HG03064 (cell line): ENCODE measurements around the gene SYTL1.
"Not testable (repeated sequence)": the region's sequence is repeated elsewhere in the genome, so short reads cannot be mapped to it uniquely, and the experiment has no call there.

ENCODE experiments used
- ATAC-seq: cut with Tn5 transposase; IDR thresholded peaks from one replicate; pipeline ENCODE4 v1.9.1; 2021; ENCODE audit warnings: low read depth; ENCODE audit not compliant: unreplicated experiment

Gene SYTL1

DNA sequence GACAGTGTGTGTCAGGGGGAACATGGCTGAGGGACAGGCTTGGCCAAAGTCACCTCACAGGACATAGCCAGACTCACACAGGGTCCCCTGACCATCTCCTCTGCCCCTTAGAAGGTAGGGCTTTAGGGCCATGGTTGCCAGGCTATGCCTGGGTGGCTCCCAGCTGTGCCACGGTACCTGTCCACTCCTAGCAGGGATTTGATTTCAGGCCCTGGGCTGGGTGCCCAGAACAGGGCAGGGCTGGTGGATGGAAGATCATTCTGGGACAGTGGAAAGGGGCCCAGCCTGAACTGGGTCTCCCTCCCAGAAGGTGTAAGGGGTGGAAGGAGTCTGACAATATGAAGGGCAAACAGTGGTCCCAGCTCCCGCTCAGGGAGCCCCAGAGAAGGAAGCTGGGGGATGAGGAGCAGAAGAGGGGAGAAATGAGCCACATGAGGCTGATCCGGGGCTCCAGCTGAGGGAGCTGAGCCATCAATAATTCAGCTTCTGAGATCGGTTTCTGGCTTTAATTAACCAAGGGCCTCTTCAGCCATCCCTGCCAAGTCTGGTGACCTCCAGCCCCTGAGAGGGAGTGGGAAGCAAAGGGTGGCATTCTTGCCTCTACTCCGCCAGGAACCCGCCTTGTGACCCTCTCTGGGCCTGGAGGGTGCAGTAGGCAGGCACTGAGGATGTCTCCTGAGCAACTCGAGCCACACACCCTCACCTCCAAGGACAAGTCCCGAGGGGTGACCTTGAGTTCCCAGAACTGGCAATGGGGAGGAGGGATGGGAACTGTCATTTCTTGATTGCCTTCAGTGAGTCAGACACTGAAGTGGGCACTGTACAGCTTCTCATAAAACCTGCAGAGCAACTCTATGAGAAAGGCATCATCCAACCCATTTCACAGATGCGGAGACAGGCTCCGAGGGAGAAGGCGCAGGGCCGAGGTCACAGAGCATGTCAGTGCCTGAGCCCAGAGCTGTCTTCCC, 39.2 kb downstream of the SYTL1 start:
- ATAC-seq = no peak

DNA sequence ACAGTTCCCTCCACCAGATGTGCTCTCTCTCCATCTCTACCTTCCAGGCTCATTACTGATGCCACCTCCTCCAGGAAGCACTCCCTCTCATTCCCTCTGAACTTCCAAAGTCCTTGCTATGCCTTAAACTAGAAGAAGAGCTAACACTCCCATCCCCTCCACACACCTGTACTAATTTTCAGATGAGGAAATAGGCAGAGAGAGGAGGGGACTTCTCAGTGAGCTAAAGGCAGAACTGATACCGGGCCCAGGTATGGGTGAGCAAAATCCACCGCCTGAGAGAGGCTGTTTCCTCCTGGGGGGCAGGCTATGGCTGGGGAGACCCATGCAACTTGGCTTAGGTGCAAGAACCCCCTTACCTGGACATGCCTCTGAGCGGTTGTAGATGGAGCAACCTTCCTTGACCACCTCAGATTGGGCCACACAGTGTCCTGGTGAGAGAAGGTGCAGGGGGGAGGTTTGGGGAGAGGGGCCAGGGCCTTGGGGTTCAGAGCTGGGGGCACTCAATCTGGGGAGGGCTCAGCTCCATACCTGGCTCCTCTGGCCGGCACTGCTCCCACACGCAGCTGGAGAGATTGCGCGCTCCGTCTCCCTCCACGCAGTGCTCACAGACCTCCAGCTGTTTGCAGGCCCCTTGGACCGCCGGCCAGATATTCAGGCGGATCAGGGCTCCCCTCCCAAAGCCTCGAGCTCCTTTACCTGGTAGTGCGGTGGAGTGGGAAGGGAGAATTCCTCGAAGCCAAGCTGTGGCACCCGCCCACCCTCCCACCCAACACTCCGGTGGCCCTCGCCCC, 40.3 kb downstream of the SYTL1 start:
- no peak for ATAC-seq

DNA sequence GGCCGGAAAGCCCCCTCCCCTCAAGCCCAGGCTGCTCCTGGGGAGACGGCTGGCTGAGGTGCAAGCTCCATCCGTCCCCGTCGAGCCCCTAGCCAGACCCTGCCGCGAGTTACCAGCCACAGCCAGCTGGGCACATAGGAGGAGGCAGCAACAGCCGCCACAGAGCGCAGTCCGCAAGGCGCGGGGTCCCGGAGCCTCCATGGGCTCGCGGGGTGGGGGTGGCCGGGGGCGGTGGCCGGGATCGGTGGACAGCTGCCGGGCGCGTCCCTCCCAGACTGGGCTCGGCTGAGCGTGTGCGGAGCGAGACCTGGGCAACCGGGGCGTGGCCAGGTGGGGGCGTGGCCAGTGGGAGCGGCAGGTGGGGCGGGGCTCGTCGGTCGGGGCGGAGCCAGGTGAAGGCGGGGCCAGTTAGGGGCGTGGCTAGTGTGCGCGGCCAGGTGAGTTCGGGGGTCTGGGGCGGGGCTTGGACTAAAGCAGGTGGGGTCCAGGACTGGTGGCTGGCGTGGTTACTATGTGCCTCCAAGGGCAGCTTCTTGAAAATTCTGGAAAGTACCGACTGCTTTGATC, 41.3 kb downstream of the SYTL1 start, which contains the start of gene CD164L2:
TSS of gene CD164L2 (minus strand) at position 295 of the 567 bp plus-strand sequence. CDS start at position 201, 94 bp downstream.
- no peak for ATAC-seq

DNA sequence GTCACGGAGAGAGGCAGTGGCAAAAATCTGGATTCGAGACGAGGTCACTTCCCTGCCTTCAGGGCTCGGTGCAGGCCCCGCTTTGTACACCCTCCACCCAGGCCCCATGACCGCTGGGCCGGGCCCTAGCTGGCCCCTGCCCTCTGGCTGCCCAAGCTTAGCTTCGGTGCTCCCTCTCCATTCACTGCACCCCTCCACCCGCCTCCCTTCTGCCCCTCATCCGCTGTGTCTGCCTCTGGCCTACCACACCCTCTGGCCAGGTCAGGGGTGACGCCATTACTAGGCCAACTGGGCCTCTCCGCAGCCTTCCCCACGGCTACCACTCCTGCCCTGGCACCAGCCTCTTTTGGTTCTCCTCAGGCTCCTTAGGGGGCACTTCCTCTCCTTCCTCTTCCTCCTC, 41.8 kb downstream of the SYTL1 start:
- no peak for ATAC-seq

GRCh38 chr1:27384797-27385196, 43.0 kb downstream of the SYTL1 start:
- not testable (repeated sequence) for ATAC-seq

GRCh38 chr1:27388337-27389005, 46.6 kb downstream of the SYTL1 start:
- no peak for ATAC-seq

DNA sequence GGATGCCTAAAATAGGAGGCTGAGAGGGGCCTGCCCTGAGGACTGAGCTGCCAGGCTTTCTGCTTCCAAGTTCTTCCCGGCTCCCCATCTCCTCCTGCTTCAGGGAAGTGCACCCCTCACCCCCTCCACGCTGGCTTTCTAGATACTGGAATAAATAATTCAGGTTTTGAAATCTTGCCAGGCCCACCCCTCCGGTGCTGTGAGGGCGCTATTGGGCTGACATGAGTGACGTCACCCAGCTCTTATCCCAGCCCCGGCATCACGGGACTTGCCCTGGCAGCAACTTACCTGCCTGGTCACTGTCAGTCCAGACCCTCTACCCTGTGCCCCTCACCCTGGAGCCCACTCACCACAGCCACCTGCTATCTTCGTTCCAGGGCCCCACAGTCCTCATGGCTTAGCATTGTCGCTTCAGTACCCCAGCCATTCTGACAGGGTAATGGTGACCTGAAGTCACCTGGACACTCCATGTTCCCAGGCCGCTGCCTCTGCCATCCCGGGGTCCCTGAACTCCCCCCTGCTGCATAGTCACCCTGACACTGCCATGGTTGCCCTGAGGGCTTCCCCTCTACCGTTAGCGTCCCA, 49.8 kb downstream of the SYTL1 start:
- no peak for ATAC-seq

DNA sequence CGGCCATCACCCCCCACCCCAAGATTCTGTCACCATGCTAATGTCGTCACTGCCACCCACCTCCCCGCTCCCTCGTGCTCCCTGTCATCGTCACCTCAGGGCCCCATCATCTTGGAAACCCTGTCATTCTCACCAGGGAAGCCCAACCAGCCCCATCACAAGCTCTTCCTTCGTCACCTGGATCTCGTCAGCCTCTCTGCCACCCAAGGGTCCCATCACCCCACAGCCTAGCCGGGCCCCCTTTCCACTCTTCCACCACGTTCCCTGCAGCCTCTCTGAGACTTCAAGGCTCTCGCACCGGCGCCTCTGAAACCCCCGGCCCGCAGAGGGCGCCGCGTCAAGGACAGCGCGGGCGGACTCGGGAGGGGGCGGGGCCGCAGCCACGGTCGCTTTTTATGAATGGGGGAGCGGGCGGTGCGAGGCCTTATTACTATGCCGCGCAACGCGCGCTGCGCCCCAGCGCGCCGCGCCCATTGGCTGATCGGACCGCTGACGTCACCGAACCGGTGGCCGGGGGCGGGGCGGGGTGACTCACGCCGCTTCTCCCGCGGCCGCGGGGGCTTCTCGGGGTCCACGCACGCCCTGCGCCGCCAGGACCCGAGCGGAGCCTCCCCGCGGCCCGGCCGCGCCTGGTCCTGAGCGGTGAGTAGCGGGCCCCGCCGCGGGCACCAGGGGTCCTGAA, 50.4 kb downstream of the SYTL1 start, which contains the start of gene GPR3:
TSS of gene GPR3 (plus strand) at position 527 of the 682 bp plus-strand sequence. CDS start 1,177 bp downstream, outside the sequence.
- ATAC-seq = peak; percentile 59

- ATAC-seq = no peak
These were observed 51.2 kb downstream of the SYTL1 start for GRCh38 chr1:27392778-27393635.

GRCh38 chr1:27393641-27394281, 51.9 kb downstream of the SYTL1 start:
- ATAC-seq = no peak

GRCh38 chr1:27394282-27394658, 52.4 kb downstream of the SYTL1 start:
- no peak for ATAC-seq

- no peak for ATAC-seq
These were observed 53.1 kb downstream of the SYTL1 start for GRCh38 chr1:27394925-27395324.

DNA sequence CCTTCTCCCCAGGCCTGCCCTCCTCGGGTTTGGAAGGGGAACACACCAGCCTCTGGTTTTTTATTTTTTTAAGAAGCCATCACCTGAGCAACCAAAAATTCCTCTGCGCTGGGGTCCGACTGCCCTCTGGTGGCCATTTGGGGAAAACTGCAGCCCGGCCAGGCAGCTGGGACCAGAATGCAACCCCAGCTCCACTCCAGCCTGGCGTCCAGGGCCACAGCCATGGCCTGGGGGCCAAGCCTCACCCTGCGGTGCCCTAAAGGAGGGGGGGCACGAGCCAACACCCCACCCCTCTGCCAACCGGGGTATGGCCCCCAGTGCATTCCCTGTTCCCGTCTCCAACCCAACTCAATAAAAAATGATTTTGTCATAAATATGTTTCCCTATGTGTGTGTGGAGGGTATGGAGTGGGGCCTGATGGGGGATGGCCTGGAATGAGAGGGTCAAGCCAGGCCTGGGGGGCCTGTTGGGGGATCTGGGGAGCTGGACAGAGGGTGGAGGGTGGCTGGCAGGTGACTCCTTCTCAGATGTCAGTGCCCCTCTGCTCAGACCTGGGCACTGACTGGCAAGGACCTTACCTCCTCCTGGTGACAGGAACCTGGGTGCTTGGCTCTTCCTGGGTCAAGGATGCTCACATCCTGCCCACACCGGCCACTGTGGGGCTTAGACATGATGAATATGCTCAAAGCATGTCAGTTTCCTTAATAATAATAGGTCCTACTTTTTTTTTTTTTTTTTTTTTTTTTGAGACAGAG, 53.8 kb downstream of the SYTL1 start:
- ATAC-seq = no peak

DNA sequence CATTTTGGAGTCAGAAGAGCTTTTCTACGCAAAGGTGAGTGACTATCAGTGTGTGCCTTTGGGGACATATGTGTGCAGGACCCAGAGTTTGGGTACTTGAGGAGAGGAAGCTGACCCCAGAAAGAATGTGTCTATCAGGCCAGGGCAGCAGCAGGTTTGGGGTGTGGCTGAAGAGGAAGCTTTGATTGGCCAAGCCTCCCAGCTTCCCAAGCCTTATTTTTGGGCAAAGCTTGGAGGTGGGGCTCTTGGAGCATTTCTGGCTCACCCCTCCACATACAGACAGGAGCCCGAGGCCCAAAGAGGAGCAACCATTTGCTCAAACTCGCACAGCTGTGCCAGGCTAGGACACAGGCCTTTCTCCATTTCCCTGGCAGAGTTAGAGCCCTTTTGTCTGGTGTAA, 55.3 kb downstream of the SYTL1 start:
- no peak for ATAC-seq

DNA sequence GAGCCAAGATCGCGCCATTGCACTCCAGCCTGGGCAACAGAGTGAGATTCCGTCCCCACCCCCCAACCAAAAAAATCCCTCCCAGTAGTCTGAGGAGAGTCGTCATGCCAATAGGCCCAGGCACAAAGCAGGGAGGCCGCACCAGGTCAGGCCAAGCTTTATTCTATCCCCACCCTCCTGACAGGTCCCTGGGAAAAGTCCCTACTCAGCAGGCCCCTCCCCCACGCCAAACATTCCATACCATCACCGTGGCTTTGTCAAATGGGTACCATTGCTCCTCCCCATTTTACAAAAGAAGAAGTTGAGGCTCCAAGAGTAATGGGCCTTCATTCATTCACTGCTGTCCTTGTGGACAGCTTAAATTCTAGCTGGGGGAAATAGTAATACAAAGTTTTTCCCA, 55.9 kb downstream of the SYTL1 start:
- no peak for ATAC-seq

DNA sequence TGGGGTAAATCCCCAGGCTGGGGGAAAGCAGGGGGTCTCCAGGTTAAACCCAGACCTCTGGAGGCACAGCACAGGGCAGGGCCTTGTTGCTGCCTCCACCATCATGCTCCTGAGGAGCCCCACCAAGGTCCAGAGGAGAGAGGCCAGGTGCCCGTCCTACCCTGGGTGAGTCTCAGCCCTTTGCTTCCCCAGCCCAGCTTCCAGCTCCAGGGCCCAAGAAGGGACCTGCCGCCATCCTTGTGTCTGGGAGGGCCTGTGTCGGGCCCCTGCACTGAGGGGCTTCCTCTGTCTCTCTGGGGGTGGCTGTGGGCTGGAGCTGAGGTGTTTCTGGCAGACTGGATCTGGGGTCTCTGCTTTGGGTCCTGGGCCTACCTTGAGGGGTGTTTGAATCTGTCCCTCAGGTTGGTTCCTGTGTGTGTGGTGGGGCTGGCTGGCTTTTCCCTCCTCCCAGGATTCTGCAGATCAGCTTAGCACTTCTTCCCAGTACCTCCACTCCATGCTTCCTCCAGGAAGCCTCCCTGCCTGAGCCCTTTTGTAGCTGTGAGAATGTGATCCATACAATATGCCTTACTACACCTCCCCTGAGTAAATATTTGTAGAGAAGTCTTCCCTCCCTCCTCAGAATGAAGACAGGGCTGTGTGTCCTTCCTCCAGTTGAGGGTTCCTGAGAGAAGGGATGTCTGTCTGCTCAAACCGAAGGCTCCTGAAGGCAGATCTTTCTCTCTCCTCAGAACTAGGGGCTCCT, 56.8 kb downstream of the SYTL1 start:
- ATAC-seq = no peak
